Pancreas (tissue), 10 donors: ENCODE data around the gene IL4I1. TPM values are rescaled to one million over a fixed set of nuclear protein-coding genes. Genes with fewer than 3 reads are reported as not detected.

Experiments used
- ATAC-seq, 4 donors: fragments of 200-7000 bp; cut with Tn5 transposase; one replicate each; pipeline versions ENCODE4 v1.8.0 to v1.9.1; 2020; ENCODE audit warnings: mild to moderate bottlenecking in 4 of 4, moderate library complexity in 4 of 4
- DNase-seq, 6 donors: peaks; one replicate each; pipeline ENCODE4 v3.0.0-alpha.2; 2020
- FAIRE-seq: peaks from 2 replicates; lab custom pipeline; 2012; peaks lifted over from hg19 to GRCh38; lab: Jason Lieb, UNC
- H3K27ac ChIP-seq, 4 donors: fragments of 200-600 bp; sonication (generic); 1 replicate in 3 of 4; 2 replicates in 1 of 4; pipeline versions ENCODE4 v1.5.0 to v1.8.0; 2020
- H3K27me3 ChIP-seq, 4 donors: fragments of 200-600 bp; one replicate each; pipeline ENCODE4 v1.8.0; 2021
- H3K36me3 ChIP-seq, 3 donors: fragments of 200-600 bp; sonication (generic) in 1 of 3; one replicate each; pipeline versions ENCODE4 v1.5.0 to v1.8.0; 2020 to 2021
- H3K4me1 ChIP-seq, 3 donors: fragments of 200-600 bp; one replicate each; pipeline ENCODE4 v1.8.0; 2021
- H3K4me3 ChIP-seq, 4 donors: fragments of 200-600 bp; sonication (generic) in 2 of 4; one replicate each; pipeline versions ENCODE4 v1.5.0 to v1.8.0; 2020 to 2021
- H3K9me3 ChIP-seq, 4 donors: fragments of 200-600 bp; one replicate each; pipeline ENCODE4 v1.8.0; 2021
- CTCF ChIP-seq, 4 donors: fragments of 200-600 bp; sonication (generic) in 3 of 4; IDR thresholded peaks; one replicate each; pipeline versions ENCODE4 v1.5.0 to v1.8.0; 2021; ENCODE audit warnings: antibody characterized with exemption in 4 of 4
- WGBS, 2 donors: extraction: QIAGEN DNeasy Blood & Tissue Kit; methylation state at CpG; one replicate each; pipeline ENCODE4 v1.1.7; 2013; 5-methylcytosine and 5-hydroxymethylcytosine counted together
- intact Hi-C, 3 donors: fragments of 100-400 bp; cut with DNase I; formaldehyde crosslinking; loops; one replicate each; pipeline versions ENCODE4 v1.11.1 to v1.14.2; 2022
- microRNA-seq, 2 donors: library from miRNA; unstranded; fragments of <30 nt; microRNA quantifications; one replicate each; pipeline versions ENCODE4 to v1.1.0, GENCODE V29; 2019 to 2020
- polyA plus RNA-seq, 2 donors: library from polyadenylated mRNA; stranded (reverse); fragments of 200-250 nt; gene quantifications; one replicate each; pipeline ENCODE4 v1.2.3, GENCODE V29; 2013
- total RNA-seq, 6 donors: library from RNA; stranded (reverse); fragmentation: NEBNext Ultra II Directional in 4 of 6; extraction: Animal tissue kit (Norgen Biotek cat#: 25700) in 4 of 6; gene quantifications; one replicate each; pipeline versions ENCODE4 v1.2.1 to v1.2.4, GENCODE V29; 2021 to 2023
- donor health status: healthy with polysubstance abuse.
- donor health status: DM: no; HTN: no; CAD: no; lungs with moderate emphysema.
- donor health status: DM: no; HTN: no; CAD: no.
- donor health status: control.
- donor health status: control.
- donor health status: Bipolar disorder and iron deficiency.
- donor health status: DM: yes; HTN: yes; CAD: no.
- donor health status: DM: no; HTN: no; CAD: no.
- donor health status: DM: no; HTN: no; CAD: no.
- donor health status: DM: yes; HTN: yes; CAD: no.

Gene IL4I1
- total and polyA plus RNA-seq, 8 donors = 0.23 to 4.0 (median 0.63) TPM

GRCh38 chr19:49843265-49843664 is 53.4 kb downstream of the IL4I1 start:
- no peak overlapping the region for H3K27ac ChIP-seq
- FAIRE-seq (no peak), ATAC-seq (no peak), DNase-seq (no peak)
- H3K4me3 ChIP-seq = no peak overlapping the region
- no peak for TF ChIP-seq CTCF (IDR thresholded peaks at IDR 0.05)
- H3K9me3 ChIP-seq = no peaks in the 10 kb centered on the region
- H3K4me1 ChIP-seq = no peaks in the 10 kb centered on the region
- 92 to 95% methylated on average over 3 of the region's 3 CpGs for WGBS, 2 donors
- H3K36me3 ChIP-seq = peaks cover 0 to 22% (median 0%) of the 10 kb centered on the region in 3 donors
- intact Hi-C loops = no loop called here
- no peaks in the 10 kb centered on the region for H3K27me3 ChIP-seq

DNA sequence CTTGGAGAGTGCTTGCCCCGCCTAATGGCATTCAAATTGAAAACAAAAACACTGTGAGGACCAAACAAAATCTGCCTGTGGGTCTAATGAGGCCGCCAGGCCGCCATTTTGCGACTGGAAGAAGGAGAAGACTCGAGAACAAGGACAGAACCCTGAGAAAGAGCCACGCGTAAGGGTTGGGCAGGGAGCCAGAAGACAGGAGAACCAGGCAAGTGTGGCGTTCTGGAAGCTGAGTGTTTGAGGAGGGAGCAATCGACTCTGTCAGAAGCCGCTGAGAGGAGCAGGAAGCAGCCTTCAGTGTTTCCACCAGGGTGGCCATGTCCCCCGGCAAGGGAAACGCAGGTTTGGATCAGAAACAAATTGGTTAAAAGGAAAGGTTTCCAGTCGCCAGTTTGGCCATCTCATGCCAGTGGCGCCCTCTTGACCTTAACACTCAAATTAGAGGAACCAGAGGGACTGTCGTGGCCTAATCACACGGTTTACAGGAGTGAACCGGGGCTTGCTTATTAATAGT is 55.9 kb downstream of the IL4I1 start:
- intact Hi-C loops = no loop called here
- no peak for TF ChIP-seq CTCF (IDR thresholded peaks at IDR 0.05)
- no peak for ATAC-seq
- 90 to 93% methylated on average over 17 of the region's 17 CpGs for WGBS, 2 donors
- Histone ChIP-seq H3K4me3 (no peak overlapping the region), H3K27me3 (no peaks in the 10 kb centered on the region), H3K36me3 (peaks cover 0 to 30% (median 7%) of the 10 kb centered on the region in 3 donors), H3K9me3 (no peaks in the 10 kb centered on the region), H3K4me1 (no peaks in the 10 kb centered on the region), H3K27ac (no peak overlapping the region)
- no peak for DNase-seq
- no peak for FAIRE-seq

- Histone ChIP-seq H3K4me3 (no peak overlapping the region), H3K36me3 (peaks cover 0 to 35% (median 11%) of the 10 kb centered on the region in 3 donors), H3K4me1 (no peaks in the 10 kb centered on the region), H3K27me3 (no peaks in the 10 kb centered on the region), H3K9me3 (no peaks in the 10 kb centered on the region), H3K27ac (no peak overlapping the region)
- intact Hi-C loops = no loop called here
- TF ChIP-seq CTCF (IDR thresholded peaks at IDR 0.05) = no peak
- DNase-seq (no peak), FAIRE-seq (no peak), ATAC-seq (no peak)
- WGBS, 2 donors = 91 to 94% methylated on average over 11 of the region's 11 CpGs
Observed at GRCh38 chr19:49840321-49840720, 56.4 kb downstream of the IL4I1 start.

DNA sequence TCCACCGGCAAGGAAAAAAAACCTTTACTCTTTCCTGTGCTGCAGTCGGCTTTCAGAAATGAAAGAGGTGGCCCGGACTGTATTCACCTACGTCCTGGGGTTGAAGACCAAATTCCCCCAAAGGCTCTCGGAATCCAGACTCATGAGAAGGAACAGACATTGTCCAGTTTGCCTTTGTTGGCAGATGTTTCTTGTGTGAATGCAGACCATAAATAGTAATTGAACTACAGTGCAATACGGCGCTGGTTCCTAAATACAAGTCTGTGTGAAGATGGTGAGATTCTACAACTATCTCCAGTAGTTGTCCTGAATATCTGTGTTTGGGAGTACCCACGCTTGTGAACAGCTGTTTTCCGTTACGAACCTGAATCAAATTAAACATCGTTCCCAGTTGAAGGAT is 57.0 kb downstream of the IL4I1 start:
- TF ChIP-seq CTCF (IDR thresholded peaks at IDR 0.05) = no peak
- Histone ChIP-seq H3K4me3 (no peak overlapping the region), H3K36me3 (peaks cover 0 to 41% (median 17%) of the 10 kb centered on the region in 3 donors), H3K9me3 (no peaks in the 10 kb centered on the region), H3K4me1 (no peaks in the 10 kb centered on the region), H3K27ac (no peak overlapping the region), H3K27me3 (no peaks in the 10 kb centered on the region)
- ATAC-seq (no peak), FAIRE-seq (no peak), DNase-seq (no peak)
- intact Hi-C loops = no loop called here
- WGBS, 2 donors = 92 to 94% methylated on average over 11 of the region's 11 CpGs

Small RNA genes lying within 50 kb of the gene (microRNA-seq; reads per million reads assigned to microRNA genes)
- gene MIR4749 (0.59 to 0.77 reads per million in 2 donors), gene MIR4750 (0 to 0.59 reads per million in 2 donors)

Other genes starting within 250 kb of the IL4I1 start
- gene IRF3, start 231.0 kb downstream of the IL4I1 start, total RNA-seq = 10 to 100 TPM; 34.4 to 66.0 (median 44.7) TPM
- gene IRF3, start 231.0 kb downstream of the IL4I1 start, polyA plus RNA-seq = 100 to 1,000 TPM; 213 to 289 TPM
- gene BCL2L12, start 231.0 kb downstream of the IL4I1 start, total RNA-seq = 10 to 100 TPM in 2 of 6 donors, 1 to 10 TPM in 4; 6.0 to 12.0 (median 9.6) TPM
- gene BCL2L12, start 231.0 kb downstream of the IL4I1 start, polyA plus RNA-seq = 10 to 100 TPM; 16.2 to 16.5 TPM
- gene PRMT1, start 219.6 kb downstream of the IL4I1 start, total RNA-seq = 10 to 100 TPM; 27.2 to 61.1 (median 43.3) TPM
- gene PRMT1, start 219.6 kb downstream of the IL4I1 start, polyA plus RNA-seq = 10 to 100 TPM; 95.3 to 98.7 TPM
- under 1 TPM; 0.28 to 1.00 (median 0.58) TPM for gene ADM5, start 207.3 kb downstream of the IL4I1 start, total RNA-seq
- 1 to 10 TPM; 2.4 to 2.5 TPM for gene ADM5, start 207.3 kb downstream of the IL4I1 start, polyA plus RNA-seq
- gene CPT1C, start 205.8 kb downstream of the IL4I1 start, total RNA-seq = 1 to 10 TPM in 4 of 6 donors, under 1 TPM in 2; 0.28 to 5.6 (median 2.1) TPM
- gene CPT1C, start 205.8 kb downstream of the IL4I1 start, polyA plus RNA-seq = 10 to 100 TPM; 10.5 to 12.6 TPM
- under 1 TPM in 3 of 6 donors, not detected in 3; 0.08 to 0.34 (median 0.09) TPM for gene TSKS, start 133.6 kb downstream of the IL4I1 start, total RNA-seq
- gene TSKS, start 133.6 kb downstream of the IL4I1 start, polyA plus RNA-seq = under 1 TPM; 0.35 to 0.76 TPM
- gene AP2A1, start 129.9 kb downstream of the IL4I1 start, total RNA-seq = 10 to 100 TPM; 29.3 to 42.8 (median 34.2) TPM
- 10 to 100 TPM; 27.1 to 29.0 TPM for gene AP2A1, start 129.9 kb downstream of the IL4I1 start, polyA plus RNA-seq
- 10 to 100 TPM in 3 of 6 donors, 1 to 10 TPM in 3; 8.8 to 22.3 (median 12.1) TPM for gene FUZ, start 83.6 kb downstream of the IL4I1 start, total RNA-seq
- gene FUZ, start 83.6 kb downstream of the IL4I1 start, polyA plus RNA-seq = 10 to 100 TPM; 24.3 to 30.3 TPM
- gene MED25, start 78.6 kb downstream of the IL4I1 start, total RNA-seq = 10 to 100 TPM; 19.4 to 34.9 (median 24.3) TPM
- gene MED25, start 78.6 kb downstream of the IL4I1 start, polyA plus RNA-seq = 10 to 100 TPM; 56.8 to 60.0 TPM
- gene PTOV1, start 45.7 kb downstream of the IL4I1 start, total RNA-seq = 100 to 1,000 TPM in 1 of 6 donors, 10 to 100 TPM in 5; 48.8 to 116 (median 72.8) TPM
- gene PTOV1, start 45.7 kb downstream of the IL4I1 start, polyA plus RNA-seq = 100 to 1,000 TPM; 177 to 191 TPM
- 10 to 100 TPM; 28.7 to 52.4 (median 34.6) TPM for gene PNKP, start 29.3 kb downstream of the IL4I1 start, total RNA-seq
- 100 to 1,000 TPM in 1 of 2 donors, 10 to 100 TPM in 1; 76.0 to 154 TPM for gene PNKP, start 29.3 kb downstream of the IL4I1 start, polyA plus RNA-seq
- 10 to 100 TPM; 13.8 to 22.1 (median 16.2) TPM for gene AKT1S1, start 19.5 kb downstream of the IL4I1 start, total RNA-seq
- 10 to 100 TPM; 22.7 to 31.1 TPM for gene AKT1S1, start 19.5 kb downstream of the IL4I1 start, polyA plus RNA-seq
- gene TBC1D17, start 19.2 kb downstream of the IL4I1 start, total RNA-seq = 10 to 100 TPM; 21.0 to 34.3 (median 29.9) TPM
- gene TBC1D17, start 19.2 kb downstream of the IL4I1 start, polyA plus RNA-seq = 10 to 100 TPM; 74.0 to 99.3 TPM
- 10 to 100 TPM in 3 of 6 donors, 1 to 10 TPM in 3; 8.2 to 16.6 (median 11.2) TPM for gene ATF5, start 32.3 kb upstream of the IL4I1 start, total RNA-seq
- gene ATF5, start 32.3 kb upstream of the IL4I1 start, polyA plus RNA-seq = 10 to 100 TPM; 16.0 to 25.7 TPM
- gene NUP62, start 32.6 kb upstream of the IL4I1 start, total RNA-seq = 10 to 100 TPM; 11.4 to 26.4 (median 15.0) TPM
- 10 to 100 TPM; 19.6 to 20.7 TPM for gene NUP62, start 32.6 kb upstream of the IL4I1 start, polyA plus RNA-seq
- 10 to 100 TPM in 1 of 6 donors, 1 to 10 TPM in 3, under 1 TPM in 2; 0.14 to 26.5 (median 1.6) TPM for gene SIGLEC11, start 64.3 kb upstream of the IL4I1 start, total RNA-seq
- gene SIGLEC11, start 64.3 kb upstream of the IL4I1 start, polyA plus RNA-seq = 1 to 10 TPM in 1 of 2 donors, under 1 TPM in 1; 0.35 to 5.1 TPM
- 10 to 100 TPM; 14.4 to 32.4 (median 18.2) TPM for gene VRK3, start 128.5 kb upstream of the IL4I1 start, total RNA-seq
- 10 to 100 TPM; 16.8 to 17.4 TPM for gene VRK3, start 128.5 kb upstream of the IL4I1 start, polyA plus RNA-seq
- gene ZNF473, start 129.1 kb upstream of the IL4I1 start, total RNA-seq = 1 to 10 TPM; 3.7 to 6.3 (median 4.2) TPM
- gene ZNF473, start 129.1 kb upstream of the IL4I1 start, polyA plus RNA-seq = 1 to 10 TPM; 1.9 to 2.8 TPM